Stimulated activated CD4-positive, alpha-beta T cell treated with anti-CD3 and anti-CD28 coated beads, Interleukin-1b, Interleukin-23, amount 100 ng/mL, for 4 hours (primary cell): ENCODE data around the gene ALDOC.

Experiments used
- DNase-seq, 2 donors: peaks; one replicate each; pipeline ENCODE4 v3.0.0-alpha.2; 2020; ENCODE audit warnings: low read depth in 2 of 2

ALDOC gene

GRCh38 chr17:28552176-28552999, 24.3 kb downstream of the ALDOC start, which contains the start of gene UNC119:
Gene UNC119 (minus strand): TSS chr17:28552624. CDS start chr17:28552557, 67 bp downstream.
- DNase-seq = peak; percentile 72 to 82

GRCh38 chr17:28551421-28552175, 25.1 kb downstream of the ALDOC start:
- no peak for DNase-seq

DNA sequence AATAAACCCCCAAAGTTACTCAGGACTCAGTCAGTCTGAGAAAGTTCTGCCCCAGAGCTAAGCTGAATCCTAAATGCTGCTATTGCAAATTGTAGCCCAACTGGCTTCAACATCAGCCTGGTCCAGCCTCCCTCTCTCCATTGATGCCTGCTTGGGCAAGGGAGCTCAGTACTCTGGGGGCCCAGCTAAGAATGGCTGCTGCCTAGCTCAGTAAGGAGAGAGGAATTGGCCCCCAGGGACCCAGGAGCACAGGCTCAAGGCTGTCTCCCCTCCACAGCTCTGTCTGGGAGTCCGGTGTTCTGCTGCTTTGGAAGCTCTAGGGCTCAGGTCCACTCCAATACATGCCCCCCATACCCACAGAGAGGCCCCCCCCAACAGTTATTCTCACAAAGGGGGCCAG, 25.8 kb downstream of the ALDOC start:
- no peak for DNase-seq

- DNase-seq = peak in 1 of 2 donors; percentile 33
Observed at GRCh38 chr17:28549236-28550132, 27.2 kb downstream of the ALDOC start.

- no peak for DNase-seq
Observed at GRCh38 chr17:28548417-28549130, 28.1 kb downstream of the ALDOC start.

DNA sequence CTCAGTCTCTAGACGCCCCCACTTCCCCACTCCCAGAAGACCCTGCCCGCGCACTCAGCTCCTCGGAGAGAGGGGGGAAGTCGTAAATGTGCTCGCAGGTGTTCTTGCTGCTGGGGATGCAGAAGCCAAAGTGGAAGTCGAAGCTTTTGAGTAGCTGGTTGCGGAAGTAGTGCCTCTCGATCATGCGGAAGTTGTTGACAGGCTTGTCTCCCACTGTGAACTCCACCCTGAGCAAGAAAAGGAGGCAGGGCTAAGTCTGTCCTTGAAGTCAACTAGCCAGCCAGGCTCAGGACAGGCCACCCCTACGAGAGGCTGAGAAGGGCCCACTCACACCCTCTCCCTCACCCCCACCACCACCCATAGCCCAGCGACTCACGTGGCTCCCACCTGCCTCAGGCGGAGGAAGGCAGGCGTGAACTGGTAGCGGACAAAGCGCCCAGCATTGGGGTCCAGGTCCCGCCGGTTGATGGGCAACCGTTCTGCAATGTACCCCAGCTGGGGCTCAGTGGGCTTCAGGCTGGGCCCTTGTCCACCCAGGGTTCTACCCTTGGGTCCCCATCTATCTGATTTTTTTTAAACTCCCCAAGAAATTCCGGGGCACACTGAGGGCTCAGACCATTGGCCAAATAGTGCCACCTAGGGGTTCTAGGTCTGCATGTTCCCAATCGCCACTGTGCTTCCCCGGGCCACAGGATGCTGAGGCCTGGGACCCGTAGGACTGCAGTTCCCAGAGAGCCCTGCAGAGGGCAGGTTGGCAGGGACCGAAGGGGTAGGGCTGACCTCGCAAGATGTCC, 28.9 kb downstream of the ALDOC start:
- peak; percentile 47 to 58 for DNase-seq

GRCh38 chr17:28547096-28547622, 29.5 kb downstream of the ALDOC start:
- DNase-seq = no peak

DNA sequence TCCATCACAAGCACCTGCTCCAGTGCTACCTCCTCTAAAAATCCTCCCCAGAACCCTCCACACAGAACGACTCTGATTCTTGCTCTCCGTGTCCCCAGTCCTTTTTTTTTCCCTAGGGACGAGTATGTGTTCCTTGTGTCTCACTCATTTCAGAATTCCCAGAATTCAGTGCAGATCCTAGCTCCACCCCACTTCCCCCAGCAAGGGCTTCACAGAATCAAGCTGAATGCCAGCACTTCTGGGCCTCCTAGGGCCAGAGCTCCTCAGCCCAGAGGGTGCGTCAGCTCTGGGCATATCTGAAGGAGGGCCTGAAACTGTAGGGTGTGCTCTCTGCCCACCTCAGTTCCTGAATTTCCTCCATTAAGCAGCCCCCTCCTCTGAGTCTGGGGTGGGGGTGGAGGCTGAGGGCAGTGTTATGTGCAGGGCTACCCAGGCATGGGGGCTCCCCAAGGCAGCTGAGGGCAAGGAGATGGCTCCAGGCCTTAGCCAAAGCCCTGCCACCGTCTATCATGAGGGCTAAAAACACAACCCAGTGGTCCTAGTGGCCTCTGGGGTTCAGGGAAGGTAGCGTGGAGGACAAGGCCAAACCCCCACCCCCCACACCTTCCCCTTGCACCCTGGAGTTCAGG, 30.8 kb downstream of the ALDOC start:
- DNase-seq = no peak

GRCh38 chr17:28545141-28545503, 31.6 kb downstream of the ALDOC start:
- DNase-seq = no peak

DNA sequence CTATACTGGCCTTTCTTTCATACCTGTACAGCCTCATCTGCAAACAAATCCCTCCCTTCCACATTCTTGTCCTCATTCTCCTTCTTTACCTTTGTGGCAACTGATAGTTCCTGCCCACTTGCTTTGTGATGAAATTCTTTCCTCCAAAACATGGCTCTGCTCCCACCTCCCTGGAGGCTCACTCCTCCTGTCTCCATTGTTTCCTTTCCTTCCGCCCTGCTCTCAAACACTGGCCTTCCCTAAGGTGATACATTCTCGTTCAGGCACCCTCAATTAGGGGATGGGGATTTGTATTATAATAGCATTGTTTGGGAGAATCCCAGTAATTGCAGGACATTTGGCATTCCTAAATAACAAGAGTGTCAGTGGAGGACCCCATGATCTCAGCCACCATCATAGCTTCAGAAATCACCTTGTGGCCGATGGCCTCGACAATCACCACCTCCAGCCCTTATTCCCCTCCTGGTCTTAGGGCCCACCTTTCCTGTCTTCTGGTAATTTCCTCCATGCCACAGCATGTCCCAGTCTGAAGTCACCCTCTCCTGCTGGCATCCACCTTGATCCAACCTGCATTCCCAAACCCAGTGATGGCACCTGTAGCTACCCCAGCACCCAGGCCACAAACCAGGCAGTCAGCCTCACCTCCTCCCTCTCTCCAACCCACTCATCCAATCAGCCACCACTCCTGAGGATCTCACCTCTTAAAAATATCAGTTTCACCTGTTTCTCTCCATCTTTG, 32.1 kb downstream of the ALDOC start:
- no peak for DNase-seq

GRCh38 chr17:28541439-28541838, 35.3 kb downstream of the ALDOC start:
- no peak for DNase-seq

DNA sequence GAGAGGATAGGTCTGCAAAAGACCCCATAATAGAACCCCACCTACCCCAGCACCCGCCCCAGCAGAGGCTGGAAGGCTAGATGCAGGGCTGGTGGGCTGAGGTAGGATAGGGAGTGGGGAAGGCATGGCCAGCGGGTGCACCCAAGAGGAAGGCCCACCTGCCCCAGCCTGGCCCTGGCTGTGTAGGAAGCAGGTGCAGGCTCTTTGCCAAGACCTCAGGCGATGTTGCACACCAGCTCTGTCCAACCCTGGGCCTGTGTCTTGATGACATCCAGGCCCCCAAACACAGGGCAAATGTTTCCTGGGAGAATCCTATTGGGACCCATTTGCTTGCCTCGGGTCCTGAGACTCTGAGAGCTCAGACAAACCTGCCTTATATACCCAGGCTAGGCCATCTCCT, 36.5 kb downstream of the ALDOC start:
- DNase-seq = no peak

DNA sequence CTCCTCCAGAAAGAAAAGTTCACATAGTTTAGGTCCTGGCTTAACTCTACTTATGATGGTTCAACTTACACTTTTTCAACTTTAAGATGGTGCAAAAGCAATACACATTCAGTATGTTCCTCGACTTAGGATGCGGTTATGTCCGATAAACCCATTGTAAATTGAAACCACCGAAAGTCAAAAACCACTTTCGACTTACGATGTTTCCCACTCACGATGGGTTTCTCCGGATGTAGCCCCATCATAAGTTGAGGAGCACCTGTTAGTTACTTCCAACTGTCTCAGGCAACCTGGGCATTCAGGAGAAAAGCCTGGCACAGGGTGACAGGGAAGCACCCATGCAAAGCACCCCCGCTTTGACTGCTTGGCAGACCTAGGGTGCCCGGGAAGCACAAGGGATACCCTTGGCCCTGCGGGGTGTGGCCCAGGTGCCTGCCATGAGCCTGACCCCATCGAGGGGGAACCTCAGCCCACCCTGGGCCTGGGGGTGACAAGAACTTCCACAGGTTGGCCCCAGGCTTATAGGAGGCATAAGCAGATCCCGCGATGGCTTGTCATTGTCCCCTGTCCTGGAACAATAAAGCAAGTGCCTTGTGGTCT, 38.3 kb downstream of the ALDOC start:
- no peak for DNase-seq

DNA sequence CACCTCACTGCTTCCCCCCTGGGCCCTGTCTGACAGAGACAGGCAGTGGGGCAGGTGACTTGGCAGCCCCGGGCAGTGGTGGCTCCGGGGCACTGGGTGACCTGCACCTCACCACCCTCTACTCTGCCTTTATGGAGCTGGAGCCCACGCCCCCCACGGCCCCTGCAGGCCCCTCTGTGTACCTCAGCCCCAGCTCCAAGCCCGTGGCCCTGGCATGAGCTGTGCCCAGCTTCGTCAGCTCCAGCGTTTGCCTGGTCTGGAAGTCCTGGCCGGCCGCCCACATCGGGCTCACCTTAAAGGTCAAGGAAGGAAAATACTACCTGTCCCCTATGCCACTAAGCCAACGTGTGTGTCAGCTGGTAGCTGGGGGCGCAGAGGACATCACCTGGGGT, 39.5 kb downstream of the ALDOC start:
- DNase-seq = no peak

- no peak for DNase-seq
Observed at GRCh38 chr17:28536532-28537218, 40.0 kb downstream of the ALDOC start.

GRCh38 chr17:28534740-28535375, 41.8 kb downstream of the ALDOC start:
- no peak for DNase-seq

- DNase-seq = no peak
Observed at GRCh38 chr17:28533091-28533807, 43.4 kb downstream of the ALDOC start.
